Stimulated activated CD4-positive, alpha-beta T cell treated with anti-CD3 and anti-CD28 coated beads, TNF-alpha, amount 100 ng/mL, for 1 hour (primary cell): Measurements from ENCODE around the gene CCR3.
"Not testable (repeated sequence)": the region's sequence is repeated elsewhere in the genome, so short reads cannot be mapped to it uniquely, and the experiment has no call there.

Experiments
- DNase-seq, 3 donors: peaks; one replicate each; pipeline ENCODE4 v3.0.0-alpha.2; 2020; ENCODE audit warnings: low read depth in 3 of 3, low spot score in 1 of 3

CCR3 gene

DNA sequence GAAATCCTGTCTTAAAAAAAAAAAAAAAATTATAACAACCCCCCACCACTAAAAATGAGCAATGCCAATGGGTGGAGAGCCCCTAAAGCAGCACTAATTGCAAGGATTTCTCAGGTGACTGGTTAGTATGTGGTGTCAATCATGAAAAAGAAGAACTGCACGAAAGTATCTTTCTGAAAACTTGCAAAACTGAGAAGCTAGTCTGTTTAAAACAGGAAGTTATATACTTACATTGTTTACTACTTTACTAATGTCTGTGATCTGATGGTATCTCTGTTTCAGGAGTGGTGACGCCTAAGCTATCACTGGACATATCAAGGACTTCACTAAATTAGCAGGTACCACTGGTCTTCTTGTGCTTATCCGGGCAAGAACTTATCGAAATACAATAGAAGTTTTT, at the start of gene CCR3:
Gene CCR3 (plus strand): TSS at position 341 of the 400 bp plus-strand sequence. CDS start 22,699 bp downstream, outside the sequence.
- no peak for DNase-seq

DNA sequence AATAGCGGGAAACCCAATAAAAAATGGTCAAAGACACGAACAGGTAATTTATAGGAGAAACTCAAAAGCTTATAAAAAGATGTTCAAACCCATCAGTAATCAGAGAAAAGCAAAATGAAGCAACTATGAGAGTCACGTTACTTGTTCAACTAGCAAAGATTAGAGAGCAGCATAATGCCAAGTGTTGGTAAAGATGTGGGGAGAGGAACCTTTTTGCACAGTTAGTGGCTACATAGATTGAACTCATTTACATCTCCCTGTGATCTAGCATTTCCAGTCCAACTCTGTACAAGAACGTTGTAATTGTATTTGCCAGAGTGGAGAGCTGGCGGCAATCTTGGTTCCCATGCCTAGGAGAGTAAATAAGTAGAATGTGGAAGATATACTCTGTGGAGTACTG, 49.3 kb upstream of the CCR3 start:
- no peak for DNase-seq

DNA sequence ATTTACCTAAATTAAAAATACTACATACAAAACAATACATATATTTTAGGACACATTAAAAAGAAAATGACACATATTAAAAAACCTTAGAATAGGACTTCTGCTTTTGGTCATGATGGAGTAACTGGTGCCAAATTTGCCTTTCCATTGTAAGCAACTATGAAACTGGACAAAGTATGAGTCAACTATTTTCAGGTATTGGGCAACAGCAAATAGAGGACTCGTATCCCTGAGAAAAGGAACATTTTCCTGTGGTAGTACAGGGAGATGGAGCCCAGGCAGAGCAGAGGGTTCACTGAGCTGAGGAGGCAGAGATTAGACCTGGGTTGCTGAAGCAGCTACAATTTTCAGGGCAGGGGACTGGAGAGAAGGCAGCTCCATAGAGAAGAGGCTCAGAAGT, 48.8 kb upstream of the CCR3 start:
- DNase-seq = no peak

DNA sequence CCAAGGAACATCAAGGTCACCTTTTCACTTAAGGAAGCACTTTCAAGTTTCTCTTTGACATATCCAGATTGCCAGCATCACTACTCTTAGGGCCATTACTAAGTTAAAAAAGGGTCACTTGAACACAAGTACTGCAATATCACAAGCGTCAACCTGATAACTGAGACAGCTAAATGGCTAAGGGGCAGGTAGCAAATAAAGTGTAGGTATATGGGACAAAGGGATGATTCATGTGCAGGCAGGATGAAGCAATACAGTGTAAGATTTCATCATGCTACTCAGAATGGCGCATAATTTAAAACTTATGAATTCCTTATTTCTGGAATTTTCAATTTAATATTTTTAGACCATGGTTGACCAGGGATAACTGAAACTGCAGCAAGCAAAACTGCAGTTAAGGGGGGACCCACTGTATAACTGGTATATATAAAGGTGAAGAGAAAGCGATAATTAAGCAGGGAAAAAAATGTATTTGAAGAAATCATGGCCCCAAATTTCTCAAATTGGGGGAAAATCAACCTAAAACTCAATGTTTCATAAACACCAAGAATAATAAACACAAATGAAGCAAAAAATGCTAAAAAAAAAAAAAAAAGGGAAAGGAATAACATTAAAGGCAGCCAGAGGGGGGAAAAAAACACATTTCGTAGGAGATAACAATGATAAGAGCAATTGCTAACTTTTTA, 47.2 kb upstream of the CCR3 start:
- no peak for DNase-seq

DNA sequence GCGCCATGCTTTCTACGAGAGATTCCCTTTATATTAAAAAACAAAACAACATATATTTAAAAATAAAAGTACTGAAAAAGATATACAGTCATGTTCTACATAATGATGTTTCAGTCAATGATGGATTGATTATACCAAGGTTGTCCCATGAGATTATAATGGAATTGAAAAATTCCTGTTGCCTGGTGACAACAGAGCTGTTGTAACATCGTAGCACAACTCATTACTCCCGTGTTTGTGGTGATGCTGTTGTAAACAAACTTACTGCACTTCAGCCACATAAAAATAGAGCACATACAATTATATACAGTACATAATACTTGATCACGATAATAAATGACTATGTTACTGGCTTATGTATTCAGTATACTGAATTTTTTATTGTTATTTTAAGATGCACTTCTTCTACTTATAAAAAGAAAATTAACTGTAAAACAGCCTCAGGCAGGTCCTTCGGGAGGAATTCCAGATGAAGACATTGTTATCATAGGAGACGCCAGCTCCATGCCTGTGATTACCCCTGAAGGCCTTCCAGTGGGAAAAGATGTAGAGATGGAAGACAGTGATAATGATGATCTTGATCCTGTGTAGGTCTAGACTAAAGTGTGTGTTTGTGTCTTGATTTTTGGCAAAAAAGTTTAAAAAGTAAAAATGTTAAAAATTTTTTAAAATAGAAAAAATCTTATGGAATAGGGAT, 45.9 kb upstream of the CCR3 start:
- no peak for DNase-seq

DNA sequence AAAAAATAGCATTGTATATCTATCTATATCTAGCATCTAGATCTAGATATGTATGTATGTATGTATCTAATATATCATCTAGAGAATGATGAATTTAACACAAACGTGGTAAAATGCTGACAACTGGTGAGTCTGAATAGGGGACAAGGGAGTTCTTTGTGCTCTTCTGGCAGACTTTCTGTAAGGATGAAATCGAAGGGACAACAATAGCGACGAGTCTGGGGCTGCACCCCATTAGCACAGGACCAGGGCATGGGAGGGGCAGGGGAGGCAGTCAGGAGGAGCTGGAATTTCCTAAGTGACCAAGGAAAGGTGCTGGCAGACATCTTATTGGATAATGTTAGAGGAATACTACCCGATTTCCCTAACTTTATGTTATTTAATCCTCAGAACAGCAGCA, 42.0 kb upstream of the CCR3 start:
- DNase-seq = no peak

DNA sequence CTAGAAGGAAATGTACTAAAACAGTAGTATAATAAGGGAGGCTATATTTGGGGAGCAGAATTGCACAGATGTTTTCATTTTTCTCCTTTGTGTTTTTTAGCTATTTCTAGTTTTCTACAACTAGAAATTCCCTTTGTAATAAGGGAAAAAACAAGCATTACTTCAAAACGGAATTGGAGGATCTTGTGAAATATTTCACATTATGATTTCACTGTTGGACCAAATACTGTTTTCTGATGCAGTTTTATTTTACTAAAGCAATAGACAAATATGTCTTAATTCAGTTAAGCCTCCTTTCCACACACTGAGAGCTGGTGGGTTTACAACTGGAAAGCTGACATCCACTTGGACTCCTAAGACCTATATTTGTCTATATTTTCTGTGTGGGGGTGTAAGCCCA, 41.5 kb upstream of the CCR3 start:
- no peak for DNase-seq

DNA sequence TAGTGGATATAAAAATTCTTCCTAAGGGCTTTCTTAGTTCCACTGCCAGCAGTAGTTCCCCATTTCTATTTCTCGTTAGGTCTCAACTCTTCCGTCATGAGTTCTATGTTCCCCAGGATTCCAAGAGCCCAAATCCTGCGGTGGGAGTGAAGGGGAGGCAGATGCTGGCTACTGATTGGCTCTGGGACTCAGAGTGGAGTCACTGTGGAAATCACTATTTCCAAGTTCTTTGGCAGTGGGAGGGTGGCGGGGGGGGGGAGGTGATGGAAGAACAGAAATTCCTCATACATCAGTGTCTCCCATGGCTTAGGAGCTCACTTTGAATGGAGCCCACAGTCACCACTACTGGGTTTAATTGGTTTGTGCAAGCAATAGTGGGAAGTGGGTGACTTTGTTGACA, 39.7 kb upstream of the CCR3 start:
- DNase-seq = no peak

DNA sequence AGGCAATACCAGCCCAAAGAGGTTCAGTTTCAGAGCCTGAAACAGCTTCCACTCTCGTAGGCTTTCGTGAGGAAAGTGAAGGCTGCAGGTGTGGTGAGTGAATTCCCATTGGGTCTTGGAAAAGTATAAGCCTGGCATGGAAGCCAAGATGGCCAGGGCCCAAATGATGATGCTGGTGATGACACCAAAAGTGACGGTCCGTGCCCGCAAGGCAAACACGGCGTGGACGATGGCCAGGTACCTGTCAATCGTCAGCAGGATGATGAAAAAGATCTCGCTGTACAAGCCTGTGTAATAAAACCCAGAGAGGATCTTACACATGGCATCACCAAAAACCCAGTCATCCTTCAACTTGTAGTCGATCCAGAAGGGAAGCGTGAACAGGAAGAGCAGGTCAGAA, 38.6 kb upstream of the CCR3 start:
- DNase-seq = no peak

DNA sequence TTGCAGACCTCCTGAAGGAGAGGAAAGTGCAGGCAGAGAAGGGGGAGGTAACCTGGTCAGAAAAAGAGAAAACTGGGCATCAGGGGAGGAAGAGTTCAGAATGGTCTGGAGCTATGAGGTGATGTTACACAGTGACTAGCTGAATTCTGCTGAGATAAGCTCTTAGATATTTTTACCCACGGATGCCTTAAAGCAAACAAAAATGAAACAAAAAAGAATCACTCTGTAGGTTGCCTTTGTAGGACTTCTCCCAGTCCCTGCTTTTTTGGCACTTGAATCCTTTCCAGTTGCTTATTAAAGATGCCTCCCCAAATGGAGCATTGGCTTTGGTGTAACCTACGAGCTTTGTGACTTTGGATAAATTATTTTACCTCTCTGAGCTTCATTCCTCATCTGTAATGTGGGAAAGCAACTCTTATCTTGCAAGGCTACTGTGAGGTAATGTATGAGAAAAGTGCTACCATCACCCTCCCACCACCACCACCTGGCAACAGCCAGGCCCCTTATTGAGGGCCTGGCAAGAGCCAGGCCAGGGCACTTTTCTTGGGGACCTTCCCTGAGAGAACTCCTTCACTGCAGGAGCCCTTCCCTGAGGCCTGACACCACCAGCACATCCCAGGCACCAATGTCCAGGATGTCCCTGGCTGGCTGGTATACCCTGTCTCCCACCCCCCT, 36.8 kb upstream of the CCR3 start:
- no peak for DNase-seq

DNA sequence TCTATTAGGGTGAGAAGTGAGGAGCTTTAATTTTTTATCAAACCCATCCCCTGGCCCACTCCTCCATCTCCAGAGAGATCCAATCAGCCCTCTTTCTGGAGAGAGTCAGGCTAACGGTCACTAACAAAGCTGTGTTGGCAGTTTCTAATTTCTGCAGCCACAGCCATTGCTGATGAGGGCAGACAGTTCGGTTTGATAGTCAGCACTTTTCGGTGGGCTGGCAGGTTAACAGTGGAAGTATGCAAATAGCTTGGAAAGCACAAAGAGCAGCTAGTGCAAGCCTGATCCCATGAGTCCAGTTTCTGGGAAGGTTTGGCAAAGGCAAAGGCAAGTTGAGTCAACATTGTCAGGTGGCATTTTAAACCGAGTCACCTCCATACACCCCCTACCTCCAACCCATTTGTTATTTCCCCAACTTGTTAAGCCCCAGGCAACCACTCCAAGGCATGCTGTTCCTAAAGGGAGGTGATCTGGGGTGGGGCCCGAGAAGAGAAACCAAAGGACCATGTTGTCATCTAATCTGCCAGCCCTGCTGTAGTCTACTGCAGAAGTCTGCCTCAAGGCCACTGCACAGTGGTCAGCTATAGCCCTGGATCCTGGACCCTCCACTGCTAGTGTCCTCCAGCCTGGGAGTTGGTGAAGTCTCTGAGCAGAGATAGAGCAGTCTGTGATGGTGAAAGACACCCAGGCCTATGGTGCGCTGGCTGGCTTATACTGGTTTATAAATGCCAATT, 35.8 kb upstream of the CCR3 start:
- no peak for DNase-seq

DNA sequence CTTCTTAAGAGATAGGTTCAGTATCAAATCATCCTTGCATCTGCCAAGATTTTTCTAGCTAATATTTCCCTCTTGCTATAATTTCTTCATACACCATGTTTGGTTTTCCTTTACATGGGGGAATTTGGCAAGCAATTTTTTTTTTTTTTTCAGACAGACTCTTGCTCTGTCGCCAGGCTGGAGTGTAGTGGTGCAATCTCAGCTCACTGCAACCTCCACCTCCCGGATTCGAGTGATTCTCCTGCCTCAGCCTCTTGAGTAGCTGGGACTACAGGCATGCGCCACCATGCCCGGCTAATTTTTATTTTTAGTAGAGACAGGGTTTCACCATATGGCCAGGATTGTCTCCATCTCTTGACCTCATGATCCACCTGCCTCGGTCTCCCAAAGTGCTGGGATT, 34.7 kb upstream of the CCR3 start:
- not testable (repeated sequence) for DNase-seq

DNA sequence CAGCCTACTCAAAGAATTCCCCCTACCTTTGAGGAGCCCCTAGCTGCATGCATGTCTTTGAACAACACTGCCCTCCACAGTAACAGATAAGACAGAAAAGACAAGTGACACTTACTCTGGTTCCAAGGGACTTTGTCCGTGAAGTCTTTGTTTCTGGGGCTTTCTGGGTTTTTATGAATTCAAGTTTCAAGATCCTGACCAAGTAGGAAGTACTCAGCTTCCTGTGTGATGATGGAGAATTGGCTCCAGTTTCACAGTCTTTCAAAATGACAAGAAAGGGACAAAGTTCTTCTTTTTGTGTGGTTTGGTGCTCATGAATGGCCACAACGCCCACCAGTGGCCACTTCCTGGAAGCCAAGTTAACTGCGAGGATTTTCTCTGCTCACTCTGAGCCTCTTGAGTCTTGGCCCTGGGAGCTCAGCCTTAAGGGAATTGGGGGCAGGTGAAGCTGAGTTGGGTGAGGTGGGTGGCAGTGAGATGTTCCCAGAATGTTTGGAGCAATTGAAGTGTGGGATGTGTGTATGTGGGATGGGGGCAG, 34.0 kb upstream of the CCR3 start, which contains the start of gene CCR1:
Gene CCR1 (minus strand): TSS at position 147 of the 538 bp plus-strand sequence. CDS start 4,000 bp downstream, outside the sequence.
- no peak for DNase-seq

DNA sequence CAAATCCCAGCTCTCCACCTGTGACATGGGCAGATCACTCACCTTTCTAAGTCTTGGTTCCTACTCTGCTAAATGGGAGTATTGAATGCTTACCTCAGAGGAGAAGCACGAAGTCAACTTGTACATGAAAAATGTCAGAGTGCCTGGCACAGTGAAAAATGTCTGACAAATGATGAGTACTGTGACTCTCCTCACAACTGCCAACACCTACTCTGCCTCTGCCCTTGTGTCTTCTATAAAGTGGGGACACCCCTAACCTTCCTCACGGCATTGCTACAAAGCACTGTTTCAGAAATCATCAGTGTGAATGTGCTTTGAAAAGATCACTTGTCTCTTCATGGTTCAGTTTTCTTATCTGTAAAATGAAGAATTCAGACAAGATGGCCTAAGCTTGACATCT, 33.2 kb upstream of the CCR3 start:
- no peak for DNase-seq

DNA sequence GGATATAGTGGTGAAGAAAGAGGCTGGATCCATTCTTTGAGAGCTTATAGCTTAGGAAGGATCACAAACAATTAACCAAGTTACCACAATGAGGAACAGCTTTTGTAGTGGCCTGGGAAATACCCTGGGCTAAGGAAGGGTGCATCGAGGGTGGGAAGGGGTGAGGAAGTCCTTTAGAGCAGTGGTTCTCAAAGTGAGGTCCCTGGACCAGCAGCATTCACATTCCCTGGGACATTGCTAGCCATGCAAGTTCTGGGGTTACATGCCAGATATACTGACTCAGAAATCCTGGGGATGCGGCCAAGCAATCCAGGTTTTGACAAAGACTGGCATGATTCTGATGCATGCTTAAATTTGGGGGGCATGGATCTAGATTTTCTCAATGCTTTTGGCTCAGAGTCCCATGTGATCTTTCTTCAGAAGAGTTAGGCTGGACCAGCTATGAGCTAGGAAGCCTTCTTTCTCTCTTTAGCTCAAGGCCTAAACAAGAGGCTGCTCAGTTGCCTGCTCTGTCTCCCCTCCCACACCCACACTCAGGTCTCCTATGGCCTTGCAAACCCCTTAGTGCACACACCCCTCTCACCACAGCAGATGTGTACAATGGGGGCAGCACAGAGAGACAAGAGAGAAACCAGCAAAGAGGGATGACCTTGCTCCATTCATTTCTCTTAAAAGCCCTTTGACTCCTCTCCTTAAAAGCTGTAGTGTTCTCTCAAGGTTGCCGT, 32.4 kb upstream of the CCR3 start:
- DNase-seq = no peak

DNA sequence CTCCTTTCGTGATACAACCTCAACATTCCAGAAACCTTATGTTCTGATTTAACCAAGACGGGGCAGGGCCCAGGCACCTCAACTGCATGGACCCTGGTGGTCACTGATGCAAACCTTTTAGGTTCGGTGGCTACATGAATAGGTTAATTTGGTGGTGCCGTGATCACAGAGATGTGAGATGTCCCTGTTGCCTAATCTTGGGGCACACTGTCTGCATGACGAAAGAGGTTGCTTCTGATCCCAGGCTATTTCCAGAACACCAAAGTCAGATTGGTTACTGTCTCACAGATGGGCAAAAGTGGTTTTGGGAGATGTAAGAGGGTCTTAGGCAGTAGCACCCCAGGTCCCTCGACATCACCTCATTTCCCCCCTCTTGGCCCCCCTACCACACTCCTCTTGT, 30.2 kb upstream of the CCR3 start:
- DNase-seq = no peak

DNA sequence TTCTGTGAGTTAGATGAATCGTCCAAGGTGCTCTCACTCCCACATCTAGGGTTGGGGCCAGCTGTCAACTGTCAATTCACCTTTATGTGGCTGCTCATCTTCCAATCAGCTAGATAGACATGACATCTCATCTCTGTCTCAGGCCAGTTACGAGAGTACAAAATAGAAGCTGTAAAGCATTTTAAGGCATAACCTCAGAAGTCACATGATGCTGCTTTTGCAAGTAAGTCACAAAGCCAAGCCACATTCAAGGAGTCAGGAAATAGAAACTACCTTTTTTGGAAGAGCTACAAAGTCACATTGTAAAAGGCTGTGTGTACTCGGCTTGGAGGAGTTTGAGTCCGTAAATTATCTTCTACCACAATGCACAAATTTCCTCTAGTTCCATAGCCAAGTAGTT, 29.1 kb upstream of the CCR3 start:
- no peak for DNase-seq

DNA sequence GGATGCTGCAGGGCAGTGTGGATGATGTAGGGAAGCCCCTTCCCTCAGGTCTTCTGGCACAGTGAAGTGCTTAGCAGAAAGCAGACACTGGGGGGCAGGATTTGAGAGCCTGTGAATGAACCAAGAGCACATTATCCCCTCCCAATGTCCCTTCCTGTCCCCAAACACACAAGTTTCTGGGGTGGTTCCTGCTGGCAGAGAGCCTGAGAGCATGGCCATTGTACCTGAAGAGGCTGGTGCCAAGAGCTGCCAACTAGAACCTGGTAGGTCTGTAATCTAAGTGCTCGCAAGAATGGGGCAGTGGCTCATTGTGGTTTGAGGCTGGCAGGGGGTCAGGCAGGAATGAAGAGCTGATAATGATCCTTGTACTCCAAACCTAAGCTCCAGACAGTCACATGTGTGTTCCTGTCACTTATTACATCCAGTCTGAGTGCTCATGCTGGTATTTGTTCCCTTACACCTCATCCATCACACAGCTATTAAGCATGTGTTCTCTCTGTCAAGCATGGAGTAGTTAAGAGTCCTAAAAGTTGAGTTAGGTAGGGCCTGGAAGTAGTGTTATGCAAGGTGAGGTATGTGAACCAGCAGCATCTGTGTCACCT, 27.4 kb upstream of the CCR3 start:
- DNase-seq = no peak

DNA sequence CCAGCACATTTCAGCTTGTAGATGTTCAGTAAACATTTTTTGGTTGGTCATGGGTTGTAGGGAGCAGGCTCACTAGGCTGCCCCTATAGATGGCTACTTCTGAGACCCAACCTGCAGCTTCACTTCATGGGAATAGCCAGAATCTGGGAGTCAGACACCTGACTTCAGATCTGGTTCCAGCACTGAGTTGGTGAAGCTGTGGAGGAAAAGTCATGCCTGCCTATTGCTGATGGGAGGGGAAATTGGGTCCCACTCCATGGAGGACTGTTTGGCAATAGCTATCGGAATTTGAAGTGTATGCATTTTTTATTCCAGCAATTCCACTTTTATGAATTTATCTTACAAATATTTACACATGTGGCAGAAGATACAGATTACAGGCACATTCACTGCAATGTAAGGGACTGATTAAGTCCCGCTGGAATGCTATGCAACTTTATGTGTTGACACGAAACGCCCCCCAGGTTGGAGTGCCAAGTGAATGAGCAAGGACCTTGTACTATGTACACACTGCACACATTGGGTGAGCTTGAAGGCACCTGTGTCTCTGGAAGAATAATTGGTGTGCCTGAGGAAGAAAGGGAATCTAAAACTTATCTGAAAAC, 26.3 kb upstream of the CCR3 start:
- DNase-seq = no peak

DNA sequence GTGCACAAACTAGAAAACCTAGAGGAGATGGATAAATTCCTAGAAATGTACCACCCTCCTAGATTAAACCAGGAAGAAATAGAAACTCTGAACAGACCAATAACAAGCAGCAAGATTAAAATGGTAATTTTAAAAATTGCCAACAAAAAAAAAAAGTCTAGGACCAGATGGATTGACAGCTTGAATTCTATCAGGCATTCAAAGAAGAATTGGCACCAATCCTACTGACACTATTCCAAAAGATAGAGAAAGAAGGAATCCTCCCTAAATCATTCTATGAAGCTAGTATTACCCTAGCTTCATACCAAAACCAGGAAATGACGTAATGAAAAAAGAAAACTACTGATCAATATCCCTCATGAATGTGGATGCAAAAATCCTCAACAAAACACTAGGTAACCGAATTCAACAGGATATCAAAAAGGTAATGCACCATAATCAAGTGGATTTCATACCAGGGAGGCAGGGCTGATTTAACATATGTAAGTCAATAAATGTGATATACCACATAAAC, 24.0 kb upstream of the CCR3 start:
- no peak for DNase-seq
